Central memory CD8-positive, alpha-beta T cell (primary cell): ENCODE measurements around the gene ALCAM.
"Not testable (repeated sequence)": the region's sequence is repeated elsewhere in the genome, so short reads cannot be mapped to it uniquely, and the experiment has no call there.

Source experiments
- ATAC-seq: fragments of 150-1000 bp; cut with Tn5 transposase; replicated peaks from 2 replicates; pipeline ENCODE4 v1.10.0; 2022; ENCODE audit warnings: mild to moderate bottlenecking, moderate FRiP score, moderate number of reproducible peaks; ENCODE audit not compliant: poor library complexity, severe bottlenecking; ENCODE audit errors: extremely low read depth
- DNase-seq, 2 donors: peaks; one replicate each; pipeline ENCODE4 v3.0.0; 2021; ENCODE audit warnings: low spot score in 2 of 2
- H3K27ac Mint-ChIP-seq: one replicate; pipeline ENCODE4 v1.8.0; 2022; ENCODE audit warnings: low read depth, mild to moderate bottlenecking, moderate library complexity, mixed read lengths
- H3K27me3 Mint-ChIP-seq: one replicate; pipeline ENCODE4 v1.8.0; 2022; ENCODE audit warnings: mixed read lengths
- H3K36me3 Mint-ChIP-seq: one replicate; pipeline ENCODE4 v1.8.0; 2022; ENCODE audit warnings: mild to moderate bottlenecking, moderate library complexity, mixed read lengths; ENCODE audit not compliant: insufficient read depth
- H3K4me1 Mint-ChIP-seq: one replicate; pipeline ENCODE4 v1.8.0; 2022; ENCODE audit warnings: mixed read lengths
- H3K4me3 Mint-ChIP-seq: one replicate; pipeline ENCODE4 v1.8.0; 2022; ENCODE audit warnings: mild to moderate bottlenecking, moderate library complexity, mixed read lengths
- H3K9me3 Mint-ChIP-seq: one replicate; pipeline ENCODE4 v1.8.0; 2022; ENCODE audit warnings: mixed read lengths

Gene ALCAM

GRCh38 chr3:105402287-105402801 is 35.6 kb downstream of the ALCAM start:
- ATAC-seq, result no peak
- no peak for DNase-seq

GRCh38 chr3:105403034-105403433 is 36.3 kb downstream of the ALCAM start:
- H3K4me1 Mint-ChIP-seq, H3K4me3 Mint-ChIP-seq, DNase-seq, ATAC-seq, H3K9me3 Mint-ChIP-seq, H3K27me3 Mint-ChIP-seq, H3K36me3 Mint-ChIP-seq, H3K27ac Mint-ChIP-seq: not testable (repeated sequence)

More at GRCh38 chr3:105402287-105402801, 35.6 kb downstream of the ALCAM start:
- Mint-ChIP-seq H3K4me3 (no peak overlapping the region), H3K4me1 (no peaks in the 10 kb centered on the region), H3K27me3 (no peaks in the 10 kb centered on the region), H3K36me3 (no peaks in the 10 kb centered on the region), H3K9me3 (no peaks in the 10 kb centered on the region), H3K27ac (no peak overlapping the region)

GRCh38 chr3:105406268-105406667 is 39.6 kb downstream of the ALCAM start:
- H3K27ac Mint-ChIP-seq, result no peak overlapping the region
- ATAC-seq (no peak), DNase-seq (no peak)
- no peak overlapping the region for H3K4me3 Mint-ChIP-seq
- H3K36me3 Mint-ChIP-seq, result no peaks in the 10 kb centered on the region
- no peaks in the 10 kb centered on the region for H3K4me1 Mint-ChIP-seq
- no peaks in the 10 kb centered on the region for H3K27me3 Mint-ChIP-seq
- no peaks in the 10 kb centered on the region for H3K9me3 Mint-ChIP-seq

- H3K36me3 Mint-ChIP-seq, result no peaks in the 10 kb centered on the region
- DNase-seq, result no peak
- no peak overlapping the region for H3K4me3 Mint-ChIP-seq
- no peak for ATAC-seq
- no peaks in the 10 kb centered on the region for H3K27me3 Mint-ChIP-seq
- no peaks in the 10 kb centered on the region for H3K4me1 Mint-ChIP-seq
- no peaks in the 10 kb centered on the region for H3K9me3 Mint-ChIP-seq
- no peak overlapping the region for H3K27ac Mint-ChIP-seq
Measured at GRCh38 chr3:105409364-105409763, 42.7 kb downstream of the ALCAM start.

GRCh38 chr3:105413343-105413887 is 46.7 kb downstream of the ALCAM start:
- ATAC-seq, result no peak
- no peaks in the 10 kb centered on the region for H3K4me1 Mint-ChIP-seq
- no peaks in the 10 kb centered on the region for H3K36me3 Mint-ChIP-seq
- H3K27me3 Mint-ChIP-seq, result no peaks in the 10 kb centered on the region
- H3K9me3 Mint-ChIP-seq, result no peaks in the 10 kb centered on the region
- H3K27ac Mint-ChIP-seq, result no peak overlapping the region
- no peak overlapping the region for H3K4me3 Mint-ChIP-seq
- DNase-seq, result no peak

GRCh38 chr3:105414841-105415240 is 48.1 kb downstream of the ALCAM start:
- H3K9me3 Mint-ChIP-seq, result no peaks in the 10 kb centered on the region

GRCh38 chr3:105415951-105416350 is 49.2 kb downstream of the ALCAM start:
- Mint-ChIP-seq H3K4me1 (no peaks in the 10 kb centered on the region), H3K9me3 (no peaks in the 10 kb centered on the region), H3K36me3 (no peaks in the 10 kb centered on the region), H3K27me3 (no peaks in the 10 kb centered on the region), H3K4me3 (no peak overlapping the region), H3K27ac (no peak overlapping the region)
- DNase-seq (no peak), ATAC-seq (no peak)

More at GRCh38 chr3:105414841-105415240, 48.1 kb downstream of the ALCAM start:
- Mint-ChIP-seq H3K27me3 (no peaks in the 10 kb centered on the region), H3K4me3 (no peak overlapping the region), H3K27ac (no peak overlapping the region), H3K4me1 (no peaks in the 10 kb centered on the region), H3K36me3 (no peaks in the 10 kb centered on the region)
- no peak for DNase-seq
- no peak for ATAC-seq

- H3K36me3 Mint-ChIP-seq, result no peaks in the 10 kb centered on the region
- H3K9me3 Mint-ChIP-seq, result no peaks in the 10 kb centered on the region
- ATAC-seq (no peak), DNase-seq (no peak)
- no peaks in the 10 kb centered on the region for H3K27me3 Mint-ChIP-seq
- H3K27ac Mint-ChIP-seq, result no peak overlapping the region
- H3K4me1 Mint-ChIP-seq, result no peaks in the 10 kb centered on the region
- H3K4me3 Mint-ChIP-seq, result no peak overlapping the region
Measured at GRCh38 chr3:105417525-105418289, 51.0 kb downstream of the ALCAM start.

GRCh38 chr3:105422645-105423044 is 55.9 kb downstream of the ALCAM start:
- H3K4me3 Mint-ChIP-seq, result no peak overlapping the region
- H3K27me3 Mint-ChIP-seq, result no peaks in the 10 kb centered on the region
- ATAC-seq, result no peak
- H3K9me3 Mint-ChIP-seq, result no peaks in the 10 kb centered on the region
- DNase-seq, result no peak
- no peak overlapping the region for H3K27ac Mint-ChIP-seq
- H3K4me1 Mint-ChIP-seq, result no peaks in the 10 kb centered on the region
- H3K36me3 Mint-ChIP-seq, result no peaks in the 10 kb centered on the region

GRCh38 chr3:105423397-105423796 is 56.7 kb downstream of the ALCAM start:
- Mint-ChIP-seq H3K36me3 (no peaks in the 10 kb centered on the region), H3K27me3 (no peaks in the 10 kb centered on the region), H3K27ac (no peak overlapping the region), H3K4me3 (no peak overlapping the region), H3K9me3 (no peaks in the 10 kb centered on the region), H3K4me1 (no peaks in the 10 kb centered on the region)
- ATAC-seq, result no peak
- no peak for DNase-seq

GRCh38 chr3:105424412-105425152 is 57.9 kb downstream of the ALCAM start:
- H3K4me3 Mint-ChIP-seq, result no peak overlapping the region
- H3K9me3 Mint-ChIP-seq, result no peaks in the 10 kb centered on the region
- H3K27me3 Mint-ChIP-seq, result no peaks in the 10 kb centered on the region
- ATAC-seq (no peak), DNase-seq (no peak)
- no peak overlapping the region for H3K27ac Mint-ChIP-seq
- no peaks in the 10 kb centered on the region for H3K36me3 Mint-ChIP-seq
- no peaks in the 10 kb centered on the region for H3K4me1 Mint-ChIP-seq

- H3K27me3 Mint-ChIP-seq, result no peaks in the 10 kb centered on the region
- ATAC-seq, result no peak
Measured at GRCh38 chr3:105425153-105425502, 58.4 kb downstream of the ALCAM start.

GRCh38 chr3:105427332-105427731 is 60.6 kb downstream of the ALCAM start:
- Mint-ChIP-seq H3K27me3 (no peaks in the 10 kb centered on the region), H3K27ac (no peak overlapping the region), H3K4me3 (no peak overlapping the region), H3K4me1 (no peaks in the 10 kb centered on the region), H3K9me3 (no peaks in the 10 kb centered on the region), H3K36me3 (no peaks in the 10 kb centered on the region)
- DNase-seq, result no peak
- ATAC-seq, result no peak

More at GRCh38 chr3:105425153-105425502, 58.4 kb downstream of the ALCAM start:
- no peak for DNase-seq
- Mint-ChIP-seq H3K4me1 (no peaks in the 10 kb centered on the region), H3K4me3 (no peak overlapping the region), H3K27ac (no peak overlapping the region), H3K36me3 (no peaks in the 10 kb centered on the region), H3K9me3 (no peaks in the 10 kb centered on the region)
